ENCODE measurements around the gene THSD7A. TPM values are rescaled to one million over a fixed set of nuclear protein-coding genes. Genes with fewer than 3 reads are reported as not detected.

The THSD7A gene
- total RNA-seq, 2 experiments from 2014 or later = not detected

GRCh38 chr7:11795231-11795630 lies 36.8 kb downstream of the THSD7A start:
- ChIA-PET POLR2A (no interaction called here), CTCF (no interaction called here)
- H3K27ac Mint-ChIP-seq = no peak overlapping the region
- no peak for TF ChIP-seq CTCF (IDR thresholded peaks at IDR 0.05)
- H3K4me3 Mint-ChIP-seq = no peak overlapping the region
- no peak for ATAC-seq
- H3K4me1 Mint-ChIP-seq (ENCODE audit: low read depth) = no peaks in the 10 kb centered on the region
- H3K9me3 Mint-ChIP-seq = no peaks in the 10 kb centered on the region
- no peaks in the 10 kb centered on the region for H3K36me3 Mint-ChIP-seq (ENCODE audit: low read depth)
- intact Hi-C loops (cut with micrococcal nuclease) = no loop called here
- H3K27me3 Mint-ChIP-seq = no peaks in the 10 kb centered on the region
- no peak for DNase-seq

GRCh38 chr7:11792166-11792565 lies 39.8 kb downstream of the THSD7A start:
- ATAC-seq (no peak), DNase-seq (no peak)
- ChIA-PET CTCF (no interaction called here), POLR2A (no interaction called here)
- H3K27me3 Mint-ChIP-seq = no peaks in the 10 kb centered on the region
- intact Hi-C loops (cut with micrococcal nuclease) = no loop called here
- H3K27ac Mint-ChIP-seq = no peak overlapping the region
- H3K36me3 Mint-ChIP-seq (ENCODE audit: low read depth) = no peaks in the 10 kb centered on the region
- H3K4me3 Mint-ChIP-seq = no peak overlapping the region
- TF ChIP-seq CTCF (IDR thresholded peaks at IDR 0.05) = no peak
- H3K4me1 Mint-ChIP-seq (ENCODE audit: low read depth) = no peaks in the 10 kb centered on the region
- no peaks in the 10 kb centered on the region for H3K9me3 Mint-ChIP-seq

- DNase-seq = no peak
- Mint-ChIP-seq H3K27me3 (no peaks in the 10 kb centered on the region), H3K9me3 (no peaks in the 10 kb centered on the region), H3K4me3 (no peak overlapping the region), H3K36me3 (ENCODE audit: low read depth) (no peaks in the 10 kb centered on the region), H3K27ac (no peak overlapping the region), H3K4me1 (ENCODE audit: low read depth) (no peaks in the 10 kb centered on the region)
- intact Hi-C loops (cut with micrococcal nuclease) = no loop called here
- no peak for ATAC-seq
- ChIA-PET CTCF (no interaction called here), POLR2A (no interaction called here)
- no peak for TF ChIP-seq CTCF (IDR thresholded peaks at IDR 0.05)
Observed at GRCh38 chr7:11788568-11788967, 43.4 kb downstream of the THSD7A start.

- H3K36me3 Mint-ChIP-seq (ENCODE audit: low read depth) = no peaks in the 10 kb centered on the region
- H3K9me3 Mint-ChIP-seq = no peaks in the 10 kb centered on the region
- ChIA-PET POLR2A (no interaction called here), CTCF (no interaction called here)
- ATAC-seq = no peak
- no peak for DNase-seq
- H3K27me3 Mint-ChIP-seq = no peaks in the 10 kb centered on the region
- no peak for TF ChIP-seq CTCF (IDR thresholded peaks at IDR 0.05)
- no peak overlapping the region for H3K27ac Mint-ChIP-seq
- H3K4me1 Mint-ChIP-seq (ENCODE audit: low read depth) = no peaks in the 10 kb centered on the region
- H3K4me3 Mint-ChIP-seq = no peak overlapping the region
- intact Hi-C loops (cut with micrococcal nuclease) = no loop called here
Observed at GRCh38 chr7:11787534-11787933, 44.5 kb downstream of the THSD7A start.

- Mint-ChIP-seq H3K27me3 (no peaks in the 10 kb centered on the region), H3K4me3 (no peak overlapping the region), H3K27ac (no peak overlapping the region), H3K36me3 (ENCODE audit: low read depth) (no peaks in the 10 kb centered on the region), H3K4me1 (ENCODE audit: low read depth) (no peaks in the 10 kb centered on the region), H3K9me3 (no peaks in the 10 kb centered on the region)
- TF ChIP-seq CTCF (IDR thresholded peaks at IDR 0.05) = no peak
- ChIA-PET POLR2A (no interaction called here), CTCF (no interaction called here)
- DNase-seq = no peak
- no peak for ATAC-seq
- intact Hi-C loops (cut with micrococcal nuclease) = no loop called here
Observed at GRCh38 chr7:11786186-11786585, 45.8 kb downstream of the THSD7A start.

Data from activated CD8-positive, alpha-beta T cell treated with anti-CD3 and anti-CD28 coated beads for 36 hours (primary cell).